DOHH2 (cell line): ENCODE results near the gene CXorf66.

Experiments
- CTCF ChIP-seq: fragments of 200-600 bp; sonication (generic); IDR thresholded peaks from one replicate; pipeline ENCODE4 v1.5.1; 2014; ENCODE audit warnings: antibody characterized with exemption, mild to moderate bottlenecking, low read depth, low read length; ENCODE audit not compliant: poor library complexity, severe bottlenecking
- EZH2phosphoT487 ChIP-seq: fragments of 200-600 bp; sonication (generic); IDR thresholded peaks from 2 replicates; pipeline ENCODE4 v1.6.1; 2017; ENCODE audit warnings: borderline replicate concordance, mild to moderate bottlenecking, antibody characterized with exemption, low read length, moderate library complexity, mixed read lengths

DNA sequence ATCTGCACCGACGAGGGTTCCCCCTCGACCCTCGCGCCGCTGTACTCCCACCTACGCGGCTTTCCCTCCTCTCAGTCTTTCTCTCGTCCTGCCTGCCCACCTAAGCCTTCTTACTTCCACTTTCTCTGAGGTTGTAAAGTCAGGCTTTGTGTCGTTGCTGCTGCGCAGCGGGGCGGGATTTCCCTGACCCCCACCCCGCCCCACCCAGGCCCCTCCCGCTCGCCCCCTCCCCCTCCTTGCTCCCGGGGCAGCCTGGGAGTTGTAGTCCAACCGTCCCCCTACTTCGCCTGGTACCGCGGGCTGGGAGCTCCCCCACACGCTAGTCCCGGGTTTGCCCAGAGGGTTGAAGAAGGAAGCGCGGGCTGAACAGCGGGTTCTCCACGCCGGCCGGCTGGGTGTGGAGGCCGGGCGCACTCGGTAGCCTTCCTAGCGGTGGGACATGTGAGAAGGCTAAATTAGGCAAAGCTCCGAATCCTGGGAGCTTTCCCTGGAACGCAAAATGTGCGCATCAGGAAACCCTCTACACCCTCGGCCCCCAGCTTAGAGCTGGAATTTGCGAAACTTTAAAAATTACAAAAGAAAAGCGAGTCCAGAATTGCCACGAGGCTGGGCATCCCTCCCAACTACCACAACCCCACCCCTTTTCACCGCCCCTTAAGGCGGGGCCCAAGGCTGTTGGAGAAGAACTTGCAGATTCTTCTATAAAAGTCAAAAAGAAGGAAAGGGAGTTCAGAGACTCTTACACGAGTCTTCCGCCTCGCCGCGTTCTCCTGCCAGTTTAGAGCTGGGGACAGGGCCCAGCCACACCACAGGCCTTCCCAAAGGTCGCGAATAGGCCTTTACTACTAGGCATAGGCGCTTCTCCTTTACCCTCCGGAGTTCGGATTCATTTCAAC, 32.2 kb downstream of the CXorf66 start, which contains the start of gene ATP11C:
- no peak for TF ChIP-seq CTCF
- no peak for TF ChIP-seq EZH2phosphoT487
